Mesothelial cell of epicardium (in vitro differentiated cells): Measurements from ENCODE around the gene KMT2D. TPM values are rescaled to one million over a fixed set of nuclear protein-coding genes. Genes with fewer than 3 reads are reported as not detected.

Source experiments
- DNase-seq, 2 experiments: peaks; one replicate each; pipeline ENCODE4 v3.0.0; 2021; ENCODE audit warnings: low spot score in 2 of 2; ENCODE audit not compliant: unreplicated experiment in 2 of 2
- H3K27ac Mint-ChIP-seq: 2 replicates; pipeline ENCODE4 v1.8.0; 2021; ENCODE audit warnings: mixed read lengths
- H3K27me3 Mint-ChIP-seq: 2 replicates; pipeline ENCODE4 v1.8.0; 2021; ENCODE audit warnings: low read depth, mixed read lengths
- H3K36me3 Mint-ChIP-seq: 2 replicates; pipeline ENCODE4 v1.8.0; 2021; ENCODE audit warnings: mixed read lengths
- H3K4me1 Mint-ChIP-seq: 2 replicates; pipeline ENCODE4 v1.8.0; 2021; ENCODE audit warnings: mixed read lengths
- H3K4me3 Mint-ChIP-seq: 2 replicates; pipeline ENCODE4 v1.8.0; 2021; ENCODE audit warnings: mild to moderate bottlenecking, moderate library complexity, mixed read lengths
- H3K9me3 Mint-ChIP-seq: 2 replicates; pipeline ENCODE4 v1.8.0; 2021; ENCODE audit warnings: mixed read lengths
- CTCF ChIP-seq: fragments of 200-600 bp; sonication (generic); IDR thresholded peaks from one replicate; pipeline ENCODE4 v1.5.0; 2021; ENCODE audit warnings: antibody characterized with exemption; ENCODE audit not compliant: unreplicated experiment
- total RNA-seq: library from RNA; stranded (reverse); gene quantifications from 3 replicates; pipeline ENCODE4 v1.2.1, GENCODE V29; 2021

KMT2D gene
- total RNA-seq, 1 donor from 2014 or later, result 136 TPM

DNA sequence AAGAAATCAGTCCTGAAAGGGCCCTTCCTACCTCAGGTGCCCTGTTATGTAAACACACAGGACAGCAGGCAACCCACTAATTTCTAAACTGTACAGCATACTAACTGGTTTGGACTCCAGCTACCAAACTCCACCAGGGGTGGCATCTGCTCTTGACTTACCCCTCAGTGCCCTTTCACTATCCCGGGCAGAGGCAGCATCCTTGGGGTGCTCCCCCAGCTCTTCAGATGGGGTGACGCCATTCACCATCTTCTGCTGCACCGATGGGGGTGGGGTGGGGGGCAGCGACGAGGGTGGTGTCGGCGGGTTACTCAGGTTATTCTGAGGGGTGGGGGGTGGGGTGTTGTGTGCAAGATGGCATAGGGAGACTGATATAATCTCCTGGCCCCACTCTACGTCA, 30.5 kb downstream of the KMT2D start:
- Mint-ChIP-seq H3K36me3 (peaks cover 20% of the 10 kb centered on the region), H3K4me3 (no peak overlapping the region), H3K9me3 (no peaks in the 10 kb centered on the region), H3K27me3 (no peaks in the 10 kb centered on the region), H3K4me1 (no peaks in the 10 kb centered on the region), H3K27ac (no peak overlapping the region)
- TF ChIP-seq CTCF, result no peak
- no peak for DNase-seq

- no peaks in the 10 kb centered on the region for H3K27me3 Mint-ChIP-seq
- H3K4me1 Mint-ChIP-seq, result no peaks in the 10 kb centered on the region
- H3K36me3 Mint-ChIP-seq, result peaks cover 23% of the 10 kb centered on the region
- no peak for DNase-seq
- no peaks in the 10 kb centered on the region for H3K9me3 Mint-ChIP-seq
- no peak overlapping the region for H3K4me3 Mint-ChIP-seq
- H3K27ac Mint-ChIP-seq, result no peak overlapping the region
- TF ChIP-seq CTCF, result no peak
Measured at GRCh38 chr12:49028666-49029275, 31.8 kb downstream of the KMT2D start.

DNA sequence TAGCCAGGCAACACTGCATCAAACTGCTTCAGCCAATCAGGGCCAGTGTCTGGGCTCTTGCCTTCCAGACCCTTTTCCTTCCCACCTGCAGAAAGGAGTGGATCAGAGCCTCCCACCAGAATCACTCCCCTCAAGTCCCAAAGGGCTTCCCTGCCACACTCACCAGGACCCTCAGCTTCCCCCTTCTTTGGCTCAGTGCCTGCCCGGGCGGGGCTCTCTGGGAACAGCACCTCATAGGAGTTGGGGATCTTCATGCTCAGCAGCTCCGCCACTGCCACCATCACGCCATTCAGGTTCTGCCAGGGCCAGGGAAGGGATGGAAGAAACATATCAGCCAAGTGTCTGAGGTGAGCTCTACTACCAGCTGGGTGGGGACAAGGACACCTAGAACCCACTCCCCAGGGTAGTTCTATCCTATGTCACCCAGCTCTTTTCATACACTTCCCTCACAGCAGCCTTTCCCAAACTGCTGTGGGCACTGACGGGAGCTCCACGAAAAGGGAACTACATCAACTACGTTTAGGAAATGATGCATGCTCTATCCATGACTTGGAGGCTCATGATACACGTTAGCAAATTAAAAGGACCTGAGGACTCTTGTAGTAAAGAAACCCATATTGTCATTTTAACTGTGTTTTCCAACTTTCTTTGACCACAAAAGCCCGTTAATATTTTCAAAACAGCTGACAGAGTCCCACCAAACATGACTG, 32.6 kb downstream of the KMT2D start:
- no peak for TF ChIP-seq CTCF
- no peaks in the 10 kb centered on the region for H3K27me3 Mint-ChIP-seq
- H3K27ac Mint-ChIP-seq, result no peak overlapping the region
- no peak for DNase-seq
- H3K4me1 Mint-ChIP-seq, result no peaks in the 10 kb centered on the region
- peaks cover 23% of the 10 kb centered on the region for H3K36me3 Mint-ChIP-seq
- H3K9me3 Mint-ChIP-seq, result no peaks in the 10 kb centered on the region
- H3K4me3 Mint-ChIP-seq, result no peak overlapping the region

- Mint-ChIP-seq H3K36me3 (peaks cover 27% of the 10 kb centered on the region), H3K4me1 (no peaks in the 10 kb centered on the region), H3K9me3 (no peaks in the 10 kb centered on the region), H3K27ac (no peak overlapping the region), H3K27me3 (no peaks in the 10 kb centered on the region), H3K4me3 (no peak overlapping the region)
- no peak for DNase-seq
- no peak for TF ChIP-seq CTCF
Measured at GRCh38 chr12:49026678-49027480, 33.7 kb downstream of the KMT2D start.

- Mint-ChIP-seq H3K4me1 (no peaks in the 10 kb centered on the region), H3K9me3 (no peaks in the 10 kb centered on the region), H3K27ac (no peak overlapping the region), H3K27me3 (no peaks in the 10 kb centered on the region), H3K4me3 (no peak overlapping the region), H3K36me3 (peaks cover 29% of the 10 kb centered on the region)
- no peak for TF ChIP-seq CTCF
- no peak for DNase-seq
Measured at GRCh38 chr12:49026101-49026500, 34.5 kb downstream of the KMT2D start.
